Activated CD4-positive, alpha-beta T cell treated with anti-CD3 and anti-CD28 coated beads for 48 hours (primary cell): ENCODE measurements around the gene HOXD4.

Source experiments
- DNase-seq: peaks from one replicate; pipeline ENCODE4 v3.0.0-alpha.2; 2020

The HOXD4 gene

GRCh38 chr2:176158855-176159662, 7.7 kb downstream of the HOXD4 start:
- DNase-seq, result no peak

GRCh38 chr2:176159663-176160250, 8.4 kb downstream of the HOXD4 start:
- no peak for DNase-seq

GRCh38 chr2:176160251-176160985, 9.1 kb downstream of the HOXD4 start:
- no peak for DNase-seq

GRCh38 chr2:176160986-176161824, 9.9 kb downstream of the HOXD4 start:
- no peak for DNase-seq

GRCh38 chr2:176161825-176162626, 10.7 kb downstream of the HOXD4 start:
- no peak for DNase-seq

- DNase-seq, result no peak
Measured at GRCh38 chr2:176162911-176163671, 11.7 kb downstream of the HOXD4 start.

- DNase-seq, result no peak
Measured at GRCh38 chr2:176163672-176164056, 12.3 kb downstream of the HOXD4 start.

- DNase-seq, result no peak
Measured at GRCh38 chr2:176164201-176164600, 12.9 kb downstream of the HOXD4 start.

GRCh38 chr2:176164611-176165369, 13.4 kb downstream of the HOXD4 start:
- DNase-seq, result no peak

- no peak for DNase-seq
Measured at GRCh38 chr2:176165370-176166050, 14.2 kb downstream of the HOXD4 start.

GRCh38 chr2:176166272-176166671, 14.9 kb downstream of the HOXD4 start:
- no peak for DNase-seq

- no peak for DNase-seq
Measured at GRCh38 chr2:176167398-176167797, 16.0 kb downstream of the HOXD4 start.

- no peak for DNase-seq
Measured at GRCh38 chr2:176169181-176169580, 17.8 kb downstream of the HOXD4 start.

GRCh38 chr2:176169711-176170110, 18.4 kb downstream of the HOXD4 start:
- DNase-seq, result no peak

GRCh38 chr2:176170602-176171305, 19.4 kb downstream of the HOXD4 start:
- no peak for DNase-seq

- DNase-seq, result no peak
Measured at GRCh38 chr2:176171351-176172006, 20.1 kb downstream of the HOXD4 start.

GRCh38 chr2:176172007-176172894, 20.9 kb downstream of the HOXD4 start:
- DNase-seq, result no peak
